BLaER1 treated with 17β-estradiol and CSF1 and Interleukin-3, amounts not matched to agents 10 nM and 100 nM (cell line): ENCODE measurements around the gene PRKCSH.

Source experiments
- H3K27ac ChIP-seq, 11 experiments: shearing (Covaris generic); formaldehyde crosslinking; 2 replicates each; pipeline ENCODE4 v1.8.1; 2022
- H3K27me3 ChIP-seq, 11 experiments: shearing (Covaris generic); formaldehyde crosslinking; 2 replicates each; pipeline ENCODE4 v1.8.1; 2022
- H3K36me3 ChIP-seq, 11 experiments: shearing (Covaris generic); formaldehyde crosslinking; 2 replicates each; pipeline ENCODE4 v1.8.1; 2022
- H3K4me1 ChIP-seq, 10 experiments: shearing (Covaris generic); formaldehyde crosslinking; 2 replicates each; pipeline ENCODE4 v1.8.1; 2022
- H3K4me2 ChIP-seq, 11 experiments: shearing (Covaris generic); formaldehyde crosslinking; 2 replicates each; pipeline ENCODE4 v1.8.1; 2022
- H3K4me3 ChIP-seq, 10 experiments: shearing (Covaris generic); formaldehyde crosslinking; 2 replicates each; pipeline ENCODE4 v1.8.1; 2022
- H3K9ac ChIP-seq, 11 experiments: shearing (Covaris generic); formaldehyde crosslinking; 2 replicates each; pipeline ENCODE4 v1.8.1; 2022
- H3K9me3 ChIP-seq, 11 experiments: shearing (Covaris generic); formaldehyde crosslinking; replicated peaks in 1 of 11; 2 replicates each; pipeline ENCODE4 v1.8.1; 2022
- H4K20me1 ChIP-seq, 11 experiments: shearing (Covaris generic); formaldehyde crosslinking; 2 replicates each; pipeline ENCODE4 v1.8.1; 2022
- Cebpa-rat ChIP-seq, 11 experiments: shearing (Covaris generic); IDR thresholded peaks; 2 replicates each; pipeline ENCODE4 v1.8.1; 2022

Gene PRKCSH

DNA sequence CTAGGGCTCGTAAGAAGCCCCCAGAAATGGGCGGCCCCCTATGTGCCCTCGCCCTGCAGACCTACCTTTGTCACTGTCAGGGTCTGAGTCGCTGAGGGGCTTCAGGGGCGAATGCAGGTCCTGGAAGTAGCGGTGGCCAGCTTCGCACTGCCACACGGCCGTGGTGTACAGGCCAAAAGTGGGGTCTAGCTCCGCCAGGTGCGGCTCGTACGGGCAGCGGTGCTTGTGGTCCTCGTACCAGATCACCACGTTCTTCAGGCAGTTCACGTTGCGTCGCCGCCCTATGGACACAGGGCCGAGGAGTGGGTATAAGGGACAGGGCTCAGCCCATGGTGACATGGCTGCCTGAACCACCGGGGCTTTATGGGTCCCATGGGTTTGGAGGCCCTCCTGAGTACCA lies 60.5 kb downstream of the PRKCSH start:
- H3K9ac ChIP-seq, result no peak overlapping the region
- no peaks in the 10 kb centered on the region for H3K4me1 ChIP-seq
- no peak overlapping the region for H3K4me2 ChIP-seq
- TF ChIP-seq Cebpa-rat (IDR thresholded peaks at IDR 0.05), result no peak
- no peaks in the 10 kb centered on the region for H3K9me3 ChIP-seq
- peaks cover 0 to 48% (median 0%) of the 10 kb centered on the region in 11 experiments; a peak in 6 of 22 replicates for H4K20me1 ChIP-seq
- no peaks in the 10 kb centered on the region for H3K27me3 ChIP-seq
- peaks cover 26 to 70% (median 57%) of the 10 kb centered on the region in 11 experiments for H3K36me3 ChIP-seq
- no peak overlapping the region for H3K27ac ChIP-seq
- no peak overlapping the region for H3K4me3 ChIP-seq

- Histone ChIP-seq H4K20me1 (peaks cover 0 to 48% (median 0%) of the 10 kb centered on the region in 11 experiments; a peak in 6 of 22 replicates), H3K9ac (no peak overlapping the region), H3K4me2 (no peak overlapping the region), H3K27ac (no peak overlapping the region), H3K9me3 (no peaks in the 10 kb centered on the region), H3K4me1 (no peaks in the 10 kb centered on the region), H3K36me3 (peaks cover 22 to 66% (median 52%) of the 10 kb centered on the region in 11 experiments), H3K4me3 (no peak overlapping the region), H3K27me3 (no peaks in the 10 kb centered on the region)
- TF ChIP-seq Cebpa-rat (IDR thresholded peaks at IDR 0.05), result no peak
Measured at GRCh38 chr19:11496391-11497163, 61.1 kb downstream of the PRKCSH start.

- H3K4me1 ChIP-seq, result peaks cover under 1 to 2% (median under 1%) of the 10 kb centered on the region in 10 experiments; a peak in 13 of 20 replicates
- H3K27ac ChIP-seq, result no peak overlapping the region
- peaks cover 16 to 52% (median 35%) of the 10 kb centered on the region in 11 experiments; a peak in 20 of 22 replicates for H3K36me3 ChIP-seq
- no peak overlapping the region for H3K4me3 ChIP-seq
- H3K9me3 ChIP-seq, result no peaks in the 10 kb centered on the region
- H3K27me3 ChIP-seq, result no peaks in the 10 kb centered on the region
- peaks cover 0 to 48% (median 0%) of the 10 kb centered on the region in 11 experiments; a peak in 7 of 22 replicates for H4K20me1 ChIP-seq
- no peak for TF ChIP-seq Cebpa-rat (IDR thresholded peaks at IDR 0.05)
- no peak overlapping the region for H3K9ac ChIP-seq
- H3K4me2 ChIP-seq, result no peak overlapping the region
Measured at GRCh38 chr19:11499220-11499726, 63.8 kb downstream of the PRKCSH start.

GRCh38 chr19:11499890-11500420 lies 64.5 kb downstream of the PRKCSH start:
- H3K36me3 ChIP-seq, result peaks cover 10 to 46% (median 28%) of the 10 kb centered on the region in 11 experiments; a peak in 20 of 22 replicates
- H3K4me1 ChIP-seq, result peaks cover 7 to 9% (median 7%) of the 10 kb centered on the region in 10 experiments; a peak in 19 of 20 replicates
- no peak for TF ChIP-seq Cebpa-rat (IDR thresholded peaks at IDR 0.05)
- H3K4me3 ChIP-seq, result no peak overlapping the region
- no peaks in the 10 kb centered on the region for H3K27me3 ChIP-seq
- H3K4me2 ChIP-seq, result no peak overlapping the region
- H4K20me1 ChIP-seq, result peaks cover 0 to 43% (median 7%) of the 10 kb centered on the region in 11 experiments; a peak in 7 of 22 replicates
- no peak overlapping the region for H3K9ac ChIP-seq
- no peak overlapping the region for H3K27ac ChIP-seq
- no peaks in the 10 kb centered on the region for H3K9me3 ChIP-seq
